Tibial artery (tissue), 4 donors: ENCODE results near the gene PLTP.
"Not testable (repeated sequence)": the region's sequence is repeated elsewhere in the genome, so short reads cannot be mapped to it uniquely, and the experiment has no call there.

ENCODE experiments used
- DNase-seq, 2 donors: peaks; one replicate each; pipeline ENCODE4 v3.0.0-alpha.2; 2019
- H3K27ac ChIP-seq, 2 donors: fragments of 200-600 bp; sonication (generic) in 1 of 2; 1 replicate in 1 of 2; 2 replicates in 1 of 2; pipeline ENCODE4 v1.5.1; 2018 to 2019; ENCODE audit warnings: mild to moderate bottlenecking in 1 of 2
- H3K27me3 ChIP-seq, 2 donors: fragments of 200-600 bp; sonication (generic) in 1 of 2; one replicate each; pipeline versions ENCODE4 v1.5.1 to v1.6.0; 2016 to 2019
- H3K36me3 ChIP-seq, 3 donors: fragments of 200-600 bp; sonication (generic) in 2 of 3; one replicate each; pipeline ENCODE4 v1.5.1; 2016 to 2019; ENCODE audit warnings: mild to moderate bottlenecking in 2 of 3
- H3K4me1 ChIP-seq, 4 donors: fragments of 200-600 bp; sonication (generic) in 2 of 4; 1 replicate in 3 of 4; 2 replicates in 1 of 4; pipeline ENCODE4 v1.5.1; 2016 to 2019
- H3K4me3 ChIP-seq, 2 donors: fragments of 200-600 bp; sonication (generic) in 1 of 2; 1 replicate in 1 of 2; 2 replicates in 1 of 2; pipeline ENCODE4 v1.5.1; 2018 to 2019; ENCODE audit warnings: mild to moderate bottlenecking in 2 of 2
- H3K9me3 ChIP-seq, 3 donors: fragments of 200-600 bp; sonication (generic) in 1 of 3; one replicate each; pipeline ENCODE4 v1.5.1; 2016 to 2019
- intact Hi-C: fragments of 100-400 bp; cut with DNase I; formaldehyde crosslinking; loops from one replicate; pipeline ENCODE4 v1.15.0; 2023; ENCODE audit warnings: low total_unique reads
- TF ChIP-seq, protein P1 (sequence below), 2 experiments: fragments of 200-600 bp in 1 of 2; fragments of 450-650 bp in 1 of 2; IDR thresholded peaks; one replicate each; pipeline ENCODE4 v1.5.1; 2017 to 2019; ENCODE audit warnings: antibody characterized with exemption in 2 of 2, mild to moderate bottlenecking in 1 of 2, moderate library complexity in 1 of 2

Gene PLTP

DNA sequence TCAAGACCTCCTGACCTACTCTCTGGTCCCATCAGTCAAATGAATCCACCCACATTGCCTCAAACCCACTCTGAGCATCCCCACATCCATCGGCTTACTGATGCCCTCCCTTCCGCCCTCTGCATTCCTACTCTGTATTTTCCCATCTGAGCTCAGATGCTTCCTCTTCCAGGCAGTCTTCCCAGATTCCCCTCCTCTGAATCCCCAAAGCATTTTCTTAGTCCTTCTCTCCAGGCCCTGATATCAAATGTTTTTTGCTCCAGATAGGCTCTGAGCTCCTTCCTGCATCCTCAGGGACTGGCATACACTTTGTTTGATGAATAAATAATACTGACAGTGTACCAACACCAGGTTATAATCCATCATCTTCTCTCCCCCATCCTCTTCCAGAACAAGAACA lies 3.9 kb downstream of the PLTP start:
- Histone ChIP-seq H3K27ac (no peak overlapping the region), H3K36me3 (peaks cover 0 to 9% (median 4%) of the 10 kb centered on the region in 3 donors), H3K9me3 (no peaks in the 10 kb centered on the region), H3K4me1 (peaks cover 0 to 20% (median 20%) of the 10 kb centered on the region in 4 donors), H3K27me3 (peaks cover 0 to 9% of the 10 kb centered on the region in 2 donors), H3K4me3 (no peak overlapping the region)
- intact Hi-C loops: no loop called here
- TF ChIP-seq, protein P1, sequence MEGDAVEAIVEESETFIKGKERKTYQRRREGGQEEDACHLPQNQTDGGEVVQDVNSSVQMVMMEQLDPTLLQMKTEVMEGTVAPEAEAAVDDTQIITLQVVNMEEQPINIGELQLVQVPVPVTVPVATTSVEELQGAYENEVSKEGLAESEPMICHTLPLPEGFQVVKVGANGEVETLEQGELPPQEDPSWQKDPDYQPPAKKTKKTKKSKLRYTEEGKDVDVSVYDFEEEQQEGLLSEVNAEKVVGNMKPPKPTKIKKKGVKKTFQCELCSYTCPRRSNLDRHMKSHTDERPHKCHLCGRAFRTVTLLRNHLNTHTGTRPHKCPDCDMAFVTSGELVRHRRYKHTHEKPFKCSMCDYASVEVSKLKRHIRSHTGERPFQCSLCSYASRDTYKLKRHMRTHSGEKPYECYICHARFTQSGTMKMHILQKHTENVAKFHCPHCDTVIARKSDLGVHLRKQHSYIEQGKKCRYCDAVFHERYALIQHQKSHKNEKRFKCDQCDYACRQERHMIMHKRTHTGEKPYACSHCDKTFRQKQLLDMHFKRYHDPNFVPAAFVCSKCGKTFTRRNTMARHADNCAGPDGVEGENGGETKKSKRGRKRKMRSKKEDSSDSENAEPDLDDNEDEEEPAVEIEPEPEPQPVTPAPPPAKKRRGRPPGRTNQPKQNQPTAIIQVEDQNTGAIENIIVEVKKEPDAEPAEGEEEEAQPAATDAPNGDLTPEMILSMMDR (IDR thresholded peaks at IDR 0.05): no peak
- DNase-seq: no peak

DNA sequence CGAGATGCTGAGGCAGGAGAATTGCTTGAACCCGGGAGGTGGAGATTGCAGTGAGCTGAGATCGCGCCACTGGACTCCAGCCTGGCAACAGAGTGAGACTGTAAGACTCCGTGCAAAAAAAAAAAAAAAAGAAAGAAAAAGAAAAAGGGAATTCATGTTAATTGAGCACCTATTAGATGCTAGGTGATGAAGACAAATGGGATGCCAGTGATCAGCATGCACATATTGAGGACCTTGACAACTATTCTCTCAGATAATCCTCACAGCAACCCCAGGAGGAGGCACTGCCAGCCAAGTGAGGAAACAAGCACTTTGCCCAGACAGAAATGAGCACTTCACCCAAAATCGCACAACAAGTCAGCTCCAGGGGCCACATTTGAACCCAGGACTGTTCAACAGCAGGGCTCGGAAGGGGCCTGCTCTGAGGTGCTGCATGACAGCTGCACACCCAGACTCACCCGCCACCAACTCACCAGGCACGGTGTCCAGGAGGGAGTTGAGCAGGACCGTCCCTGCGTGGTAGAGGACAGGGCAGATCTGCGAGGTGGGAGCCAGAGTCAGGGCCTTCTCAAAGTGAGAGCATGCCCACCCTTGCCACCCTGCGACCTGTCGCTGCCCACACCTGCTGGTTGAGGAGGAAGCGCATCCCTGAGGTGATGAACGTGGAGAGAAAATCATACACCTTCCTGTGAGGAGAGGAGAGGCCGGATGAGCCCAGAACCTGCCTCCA lies 4.6 kb downstream of the PLTP start:
- DNase-seq: no peak
- Histone ChIP-seq H3K27me3 (peaks cover 0 to 2% of the 10 kb centered on the region in 2 donors), H3K36me3 (peaks cover 0 to 9% (median 4%) of the 10 kb centered on the region in 3 donors), H3K4me1 (peaks cover 0 to 14% (median 14%) of the 10 kb centered on the region in 4 donors), H3K27ac (no peak overlapping the region), H3K4me3 (no peak overlapping the region), H3K9me3 (no peaks in the 10 kb centered on the region)
- intact Hi-C loops: no loop called here
- TF ChIP-seq, protein P1 (IDR thresholded peaks at IDR 0.05): no peak

DNA sequence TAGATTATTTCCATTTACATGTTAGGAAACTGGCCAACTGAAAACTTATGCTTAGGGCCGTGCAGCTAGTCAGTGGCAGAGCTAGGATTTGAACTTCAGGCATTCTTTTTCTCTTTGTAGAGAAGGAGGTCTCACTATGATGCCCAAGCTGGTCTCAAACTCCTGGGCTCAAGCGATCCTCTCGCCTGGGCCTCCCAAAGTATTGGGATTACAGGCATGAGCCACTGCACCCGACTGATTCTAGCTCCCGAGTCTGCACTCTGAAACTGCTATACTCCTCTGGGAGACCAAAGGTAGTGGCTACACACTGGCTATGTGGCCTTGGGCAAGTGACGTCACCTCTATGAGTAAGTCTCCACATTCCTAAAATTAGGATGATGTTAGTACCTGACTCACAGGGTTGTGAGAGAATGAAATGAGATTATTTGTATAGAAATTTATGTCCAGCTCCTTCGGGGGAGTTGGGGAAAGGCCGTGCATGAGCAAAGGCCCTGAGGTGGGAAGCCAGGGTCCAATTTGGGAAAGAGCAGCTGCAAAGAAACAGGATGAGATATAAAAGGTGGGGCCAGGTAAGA lies 6.4 kb downstream of the PLTP start:
- TF ChIP-seq, protein P1 (IDR thresholded peaks at IDR 0.05): no peak
- no peaks in the 10 kb centered on the region for H3K9me3 ChIP-seq
- no peaks in the 10 kb centered on the region for H3K27me3 ChIP-seq
- H3K4me3 ChIP-seq: no peak overlapping the region
- no peak for DNase-seq
- peaks cover 0 to 18% (median 13%) of the 10 kb centered on the region in 3 donors for H3K36me3 ChIP-seq
- H3K27ac ChIP-seq: no peak overlapping the region
- intact Hi-C loops: no loop called here
- H3K4me1 ChIP-seq: no peaks in the 10 kb centered on the region

DNA sequence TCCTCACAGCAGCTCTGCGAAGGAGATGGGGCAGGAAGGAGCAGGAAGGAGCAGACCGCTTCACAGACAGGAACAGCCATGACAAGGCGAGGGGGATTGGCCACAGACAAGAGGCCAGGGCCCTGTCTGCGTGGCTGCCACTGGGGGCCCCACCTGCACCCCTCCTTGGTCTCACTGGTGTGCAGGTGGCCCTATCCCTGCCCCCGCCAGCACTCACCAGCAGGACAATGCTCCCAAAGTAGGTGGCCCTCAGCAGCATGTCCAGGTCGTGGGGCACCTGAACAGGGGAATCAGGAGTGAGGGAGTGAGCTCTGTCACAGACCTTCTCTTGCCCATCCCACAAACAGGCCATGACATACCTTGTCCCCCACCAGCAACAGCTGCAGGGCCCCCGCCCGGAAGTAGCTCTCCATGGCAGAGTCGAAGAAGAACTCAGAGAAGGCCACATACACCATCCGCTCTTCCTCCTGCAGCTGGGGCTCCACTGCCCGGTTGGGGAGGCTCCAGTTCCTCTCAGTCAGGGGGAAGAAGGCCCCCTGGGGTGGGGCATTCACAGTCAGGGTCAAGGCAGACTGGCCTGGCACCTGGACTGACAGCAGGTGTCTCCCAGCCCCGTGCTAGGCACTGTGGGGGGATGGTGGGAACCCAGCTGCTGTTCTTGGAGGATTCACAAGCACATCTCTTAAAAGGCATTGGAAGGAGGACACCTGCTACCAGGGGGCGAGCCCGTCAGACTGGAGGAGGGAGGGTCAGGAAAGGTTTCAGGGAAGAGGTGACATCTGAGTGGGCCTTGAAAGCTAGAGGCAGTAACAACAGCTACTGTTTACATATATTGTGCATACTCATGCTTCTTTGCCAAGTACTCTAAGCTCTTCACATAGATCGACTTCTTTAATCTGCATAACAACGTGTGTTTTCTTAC lies 7.1 kb downstream of the PLTP start:
- H3K36me3 ChIP-seq: peaks cover 0 to 18% (median 18%) of the 10 kb centered on the region in 3 donors

DNA sequence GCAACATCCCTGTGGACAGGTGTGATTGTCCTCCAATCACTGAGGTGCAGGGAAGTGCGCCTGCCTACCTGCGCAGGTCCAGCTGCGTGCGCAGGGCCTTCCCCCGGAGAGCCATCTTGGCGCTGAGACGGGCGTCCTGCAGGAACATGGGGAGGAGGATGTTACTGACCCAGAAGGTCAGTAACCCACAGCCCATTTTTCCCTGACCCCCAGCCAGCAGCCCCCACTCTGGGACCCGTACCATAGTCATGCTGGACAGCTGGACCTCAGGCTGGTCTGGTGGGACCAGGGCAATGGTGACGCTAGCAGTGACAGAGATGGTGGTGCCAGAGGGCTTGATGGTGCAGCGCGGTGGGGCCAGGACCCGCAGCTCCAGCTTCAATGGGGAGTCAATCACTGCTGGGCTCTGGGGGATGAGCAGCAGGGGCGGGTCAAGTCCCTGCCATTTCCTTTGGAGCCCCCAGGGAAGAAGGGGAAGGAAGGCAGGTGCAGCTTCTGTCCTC lies 9.7 kb downstream of the PLTP start:
- no peaks in the 10 kb centered on the region for H3K4me1 ChIP-seq
- intact Hi-C loops: no loop called here
- H3K4me3 ChIP-seq: no peak overlapping the region
- H3K9me3 ChIP-seq: no peaks in the 10 kb centered on the region
- no peak for DNase-seq
- TF ChIP-seq, protein P1 (IDR thresholded peaks at IDR 0.05): no peak
- H3K36me3 ChIP-seq: peaks cover 8 to 43% (median 41%) of the 10 kb centered on the region in 3 donors
- no peaks in the 10 kb centered on the region for H3K27me3 ChIP-seq
- no peak overlapping the region for H3K27ac ChIP-seq

More for the DNA sequence above, 7.1 kb downstream of the PLTP start:
- intact Hi-C loops: no loop called here
- no peak for DNase-seq
- Histone ChIP-seq H3K27me3 (no peaks in the 10 kb centered on the region), H3K9me3 (no peaks in the 10 kb centered on the region), H3K4me3 (no peak overlapping the region), H3K4me1 (no peaks in the 10 kb centered on the region), H3K27ac (no peak overlapping the region)
- TF ChIP-seq, protein P1 (IDR thresholded peaks at IDR 0.05): no peak

DNA sequence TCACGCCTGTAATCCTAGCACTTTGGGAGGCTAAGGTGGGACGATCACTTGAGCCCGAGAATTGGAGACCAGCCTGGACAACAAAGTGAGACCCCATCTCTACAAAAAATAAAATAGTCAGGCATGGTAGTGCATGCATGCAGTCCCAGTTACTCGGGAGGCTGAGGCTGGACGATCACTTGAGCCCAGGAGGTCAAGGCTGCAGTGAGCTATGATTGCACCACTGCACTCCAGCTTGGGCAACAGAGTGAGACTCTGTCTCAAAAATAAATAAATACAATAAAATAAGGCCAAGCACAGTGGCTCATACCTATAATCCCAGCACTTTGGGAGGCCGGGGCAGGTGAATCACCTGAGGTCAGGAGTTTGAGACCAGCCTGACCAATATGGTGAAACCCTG lies 10.6 kb downstream of the PLTP start:
- H3K4me1 ChIP-seq, H3K9me3 ChIP-seq, H3K27me3 ChIP-seq, intact Hi-C loops, DNase-seq, H3K27ac ChIP-seq, H3K4me3 ChIP-seq: not testable (repeated sequence)
- H3K36me3 ChIP-seq: peaks cover 14 to 52% (median 48%) of the 10 kb centered on the region in 3 donors
